Left colon (tissue), 2 donors: ENCODE data around the gene PRR7. TPM values are rescaled to one million over a fixed set of nuclear protein-coding genes. Genes with fewer than 3 reads are reported as not detected.
"Not testable (repeated sequence)": the region's sequence is repeated elsewhere in the genome, so short reads cannot be mapped to it uniquely, and the experiment has no call there.

Experiments used
- ATAC-seq: fragments of 200-7000 bp; cut with Tn5 transposase; one replicate; pipeline ENCODE4 v1.9.1; 2020; ENCODE audit warnings: mild to moderate bottlenecking, moderate library complexity
- DNase-seq, 2 donors: peaks; one replicate each; pipeline ENCODE4 v3.0.0-alpha.2; 2020
- intact Hi-C, 2 donors: fragments of 100-400 bp; cut with DNase I in 1 of 2; cut with micrococcal nuclease in 1 of 2; formaldehyde crosslinking; loops; one replicate each; pipeline versions ENCODE4 v1.11.2 to v1.14.0; 2022; cut with DNase I, micrococcal nuclease
- total RNA-seq, 2 donors: library from RNA; stranded (reverse); fragmentation: NEBNext Ultra II Directional; extraction: Animal tissue kit (Norgen Biotek cat#: 25700); gene quantifications; one replicate each; pipeline ENCODE4 v1.2.1, GENCODE V29; 2021
- donor health status: DM: no; HTN: no; CAD: no.
- donor health status: DM: yes; HTN: yes; CAD: no.

PRR7 gene
- total RNA-seq, 2 donors from 2014 or later = 1.6 to 2.2 TPM

DNA sequence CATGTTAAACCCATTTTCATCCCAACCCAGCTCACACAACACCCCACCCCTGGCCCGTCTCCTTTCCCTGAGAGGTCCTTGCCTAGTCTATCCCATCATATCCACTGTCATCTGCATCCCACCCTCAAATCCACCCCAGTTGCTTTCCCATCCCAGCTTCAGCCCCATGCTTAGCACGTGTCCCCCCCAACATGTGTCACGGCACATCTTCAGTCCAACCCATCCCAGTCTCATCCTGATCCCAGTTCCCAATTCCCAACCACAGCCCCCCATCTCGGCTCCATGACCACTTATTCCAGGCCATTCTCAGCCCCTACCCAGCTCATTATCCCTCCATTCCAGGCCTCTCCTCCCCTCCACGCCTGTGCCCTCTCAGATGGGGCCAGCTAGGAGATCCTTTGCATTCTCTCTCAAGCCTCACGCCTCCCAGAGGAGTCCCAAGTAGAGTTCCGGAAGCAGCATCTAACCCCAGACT, 27.4 kb downstream of the PRR7 start:
- ATAC-seq = no peak
- intact Hi-C loops = no loop called here
- DNase-seq = no peak

DNA sequence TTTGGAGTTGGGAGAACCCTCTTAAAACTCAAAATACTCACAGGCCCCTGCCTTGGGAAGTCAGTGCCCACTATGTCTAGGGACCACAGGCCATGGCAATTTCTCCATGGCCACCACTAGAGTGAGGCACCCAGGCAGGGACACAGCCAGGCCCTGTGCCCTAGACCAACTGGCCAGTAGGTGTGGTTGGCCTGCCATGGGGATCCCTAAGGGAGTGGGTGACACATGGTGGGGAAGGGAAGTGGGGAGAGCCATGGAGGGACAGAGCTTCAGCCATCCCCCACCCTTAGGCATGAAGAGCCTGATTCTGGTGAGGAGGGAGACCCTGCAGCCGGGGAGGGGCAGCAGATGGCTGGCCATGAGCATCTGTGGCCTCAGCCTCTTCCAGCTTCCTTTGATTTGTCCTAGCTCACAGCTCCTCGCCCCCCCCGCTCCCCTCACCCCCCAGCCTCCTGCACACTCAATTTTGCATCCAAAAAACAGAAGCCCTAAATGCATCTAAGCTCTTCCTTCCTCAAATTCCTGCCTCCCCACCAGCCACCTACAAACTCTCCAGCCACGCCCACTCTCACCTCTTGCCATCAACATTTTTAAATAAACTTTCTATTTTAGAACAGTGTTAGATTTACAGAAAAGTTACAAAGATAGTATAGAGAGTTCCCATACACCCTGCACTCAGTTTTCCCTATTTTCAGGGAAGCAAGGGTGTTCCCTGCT, 28.4 kb downstream of the PRR7 start:
- intact Hi-C loops = no loop called here
- no peak for ATAC-seq
- DNase-seq = no peak

DNA sequence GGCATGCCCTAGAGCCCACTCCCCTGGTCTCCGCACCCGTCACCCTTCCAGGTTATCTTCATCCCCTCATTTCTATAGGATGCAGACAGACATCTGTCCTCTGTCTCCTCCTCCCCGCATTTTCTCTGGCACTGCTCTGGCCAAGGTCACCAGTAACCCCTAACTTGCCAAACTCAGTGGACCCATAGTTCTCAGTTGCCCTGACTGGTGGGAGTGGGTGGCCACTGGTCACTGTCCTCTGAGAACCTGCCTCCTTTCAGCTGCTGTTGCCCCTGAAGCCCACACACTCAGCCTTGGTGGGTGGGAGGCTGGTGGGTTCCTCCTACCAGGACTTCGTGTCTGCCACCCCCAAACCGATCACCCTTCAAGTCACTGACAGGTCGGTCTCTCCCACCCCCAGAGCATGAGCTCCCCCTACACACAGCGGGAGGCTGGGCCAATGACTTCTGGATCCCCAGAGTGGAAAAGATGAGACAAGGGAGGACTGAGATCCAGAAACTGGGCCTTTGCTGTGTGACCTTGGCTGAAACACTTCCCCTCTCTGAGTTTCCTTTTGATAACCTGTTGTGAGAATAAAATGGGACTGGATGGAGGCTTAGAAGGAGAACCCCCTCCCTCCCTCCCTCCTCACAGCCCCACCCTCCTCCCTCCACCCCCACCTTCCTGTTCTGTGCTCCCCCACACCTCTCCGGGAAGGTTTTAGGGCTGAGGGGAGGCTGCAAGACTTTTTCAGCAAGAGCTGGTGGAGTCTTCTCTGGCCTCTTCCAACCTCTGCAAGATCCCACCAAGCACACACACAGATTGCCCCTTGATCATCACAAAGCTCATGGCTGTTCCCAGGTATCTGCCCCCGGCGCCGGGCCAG, 29.2 kb downstream of the PRR7 start:
- no peak for ATAC-seq
- no peak for DNase-seq
- intact Hi-C loops = no loop called here

DNA sequence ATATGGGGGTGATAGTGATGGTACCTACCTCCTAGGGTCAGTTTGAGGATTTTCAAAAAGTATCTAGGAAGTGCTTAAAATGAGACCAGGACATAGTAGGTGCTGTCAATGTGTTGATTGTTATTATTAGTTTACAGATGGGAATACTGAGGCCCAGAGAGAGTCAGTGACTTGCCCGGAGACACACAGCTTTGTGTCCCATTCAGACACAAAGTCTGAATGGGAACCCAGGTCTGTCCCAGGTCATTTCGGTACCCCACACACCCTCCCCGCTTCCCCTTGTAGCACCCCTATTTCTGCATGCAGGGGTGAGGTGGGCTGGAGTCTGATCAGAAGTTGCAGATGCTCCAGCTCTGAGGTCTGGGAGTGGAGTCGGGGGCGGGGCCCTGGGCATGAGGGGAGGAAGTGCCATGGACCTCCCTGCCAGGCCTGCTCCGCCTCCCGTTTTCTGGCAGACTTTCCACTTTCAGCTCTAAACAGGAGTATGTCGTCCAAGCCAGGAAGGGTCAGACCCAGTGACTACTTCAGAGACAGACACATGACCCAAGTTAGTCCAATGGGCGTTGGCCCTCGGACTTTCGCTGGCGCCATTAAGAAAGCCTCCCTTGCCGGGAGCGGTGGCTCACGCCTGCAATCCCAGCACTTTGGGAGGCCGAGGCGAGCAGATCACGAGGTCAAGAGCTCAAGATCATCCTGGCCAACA, 30.1 kb downstream of the PRR7 start:
- DNase-seq (peak in 1 of 2 donors; percentile 75), ATAC-seq (no peak)
- intact Hi-C loops = no loop called here

DNA sequence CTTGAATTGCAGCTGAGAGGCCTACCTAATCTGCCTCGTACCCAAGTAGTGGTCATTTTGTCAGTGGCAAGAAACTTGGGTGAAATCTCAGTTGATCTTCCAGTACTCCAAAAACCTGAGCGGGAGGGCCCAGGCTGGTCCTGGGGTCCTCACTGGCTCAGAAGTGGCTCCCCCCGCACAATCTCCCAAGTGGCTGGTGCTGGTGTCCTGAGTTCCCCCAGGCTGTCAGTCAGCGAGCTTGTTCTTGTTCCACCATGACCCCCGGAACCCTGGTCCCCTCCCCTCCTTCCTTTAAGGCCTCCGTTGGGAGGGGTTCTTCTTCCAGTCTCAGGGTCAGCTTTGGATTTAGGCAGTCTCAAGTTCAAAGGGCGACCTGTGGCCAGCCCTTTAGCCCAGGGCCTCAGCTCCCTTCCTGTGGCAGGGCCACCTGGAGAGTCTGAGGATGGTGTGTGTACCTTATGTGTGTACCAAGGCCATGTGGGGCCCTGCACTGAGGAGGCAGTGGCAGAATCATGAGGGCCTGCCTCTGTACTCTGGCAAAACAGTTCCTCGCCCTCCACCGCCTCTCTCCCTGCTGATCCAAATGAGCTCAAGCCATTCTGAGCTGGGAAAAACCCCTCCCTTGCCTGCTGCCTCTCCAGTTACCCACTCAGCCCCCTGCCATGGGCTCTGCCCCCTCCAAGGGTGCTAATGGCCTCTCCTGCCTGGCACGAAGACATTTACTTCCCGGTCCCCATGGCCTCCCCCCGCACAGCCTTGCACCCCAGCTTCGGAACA, 31.3 kb downstream of the PRR7 start:
- ATAC-seq (no peak), DNase-seq (no peak)
- intact Hi-C loops = no loop called here

DNA sequence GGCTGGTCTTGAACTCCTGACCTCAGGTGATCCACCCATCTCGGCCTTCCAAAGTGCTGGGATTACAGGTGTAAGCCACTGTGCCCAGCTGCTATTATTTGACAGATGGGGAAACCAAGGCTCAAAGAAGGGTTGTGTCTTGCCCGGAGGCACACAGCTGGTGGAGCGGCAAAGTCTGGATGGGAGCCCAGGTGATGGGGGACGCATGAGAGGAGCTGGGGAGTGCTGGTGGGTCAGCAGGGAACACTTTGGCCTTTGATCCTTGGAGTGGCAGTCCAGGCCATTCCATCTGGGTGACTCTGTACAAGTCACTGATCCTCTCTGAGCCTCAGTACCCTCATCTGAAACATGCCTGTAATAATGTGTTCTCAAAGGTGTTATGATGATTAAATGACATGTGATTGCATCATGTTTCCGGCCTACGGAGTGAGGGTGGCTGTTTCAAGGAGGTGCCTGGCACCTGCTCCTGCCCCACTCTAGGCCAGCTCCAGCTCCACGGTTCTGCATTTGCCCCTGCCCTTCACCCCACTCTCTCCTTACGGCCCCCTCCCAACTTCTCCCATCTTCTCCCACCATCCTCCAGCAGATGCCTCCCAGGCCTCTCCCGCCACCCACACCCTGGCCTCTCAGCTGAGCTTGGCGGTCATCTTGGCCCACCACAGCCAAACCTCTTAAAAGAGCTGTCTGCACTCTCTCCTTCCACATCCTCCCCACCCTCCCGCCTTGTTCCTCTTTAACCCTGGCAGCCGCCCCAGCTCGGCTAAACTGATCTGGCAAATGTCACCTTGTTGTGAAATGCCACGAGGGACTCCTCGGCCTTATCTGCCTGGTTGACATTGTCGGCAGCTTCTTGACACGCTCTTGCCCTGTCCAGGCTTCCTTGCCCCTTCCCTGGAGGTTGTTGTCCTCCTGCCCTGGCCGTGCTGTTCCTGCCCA, 32.4 kb downstream of the PRR7 start:
- ATAC-seq = peak; percentile 31
- intact Hi-C loops = no loop called here
- peak in 1 of 2 donors; percentile 82 for DNase-seq

DNA sequence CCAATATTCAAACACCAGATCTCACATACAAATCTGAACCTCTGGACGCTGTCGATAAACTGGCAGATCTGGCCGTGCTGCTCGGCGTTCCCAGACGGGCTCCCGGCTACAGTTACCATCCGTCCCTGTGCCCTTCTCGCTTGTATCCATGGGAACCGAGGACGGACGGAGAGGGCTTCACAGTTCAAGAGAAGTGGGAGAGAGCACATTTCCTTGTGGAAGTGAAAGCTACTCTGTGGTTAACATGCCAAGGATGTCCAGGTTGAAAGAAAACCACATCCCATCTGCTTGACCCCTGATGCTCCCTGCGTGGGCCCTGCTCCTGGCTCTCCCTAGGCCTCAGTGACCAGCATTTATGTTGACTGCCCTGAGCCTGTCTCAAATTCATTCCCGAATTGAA, 33.2 kb downstream of the PRR7 start:
- no peak for ATAC-seq
- intact Hi-C loops = no loop called here
- no peak for DNase-seq

DNA sequence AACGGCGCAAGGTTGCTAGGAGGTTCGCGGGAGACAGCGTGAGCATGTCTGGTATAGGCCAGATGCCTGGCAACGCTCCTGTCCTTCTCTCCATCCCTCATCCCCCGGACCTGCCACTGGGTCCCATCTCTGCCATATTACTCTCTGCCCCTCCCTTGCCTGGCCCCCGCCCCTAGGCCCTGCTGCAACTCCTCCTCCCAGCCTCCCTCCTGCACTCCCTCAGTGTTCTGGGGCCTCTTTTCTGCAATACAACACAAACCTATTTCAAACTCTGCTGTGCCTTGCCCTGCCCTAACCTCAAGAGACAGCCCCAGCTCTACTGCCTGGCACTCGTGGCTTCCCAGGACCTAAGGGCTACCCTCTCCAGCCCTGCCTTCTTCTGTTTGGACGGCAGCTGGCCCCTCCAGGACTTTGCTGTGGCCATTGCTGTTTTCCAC, 35.8 kb downstream of the PRR7 start:
- intact Hi-C loops = no loop called here
- ATAC-seq (no peak), DNase-seq (no peak)

DNA sequence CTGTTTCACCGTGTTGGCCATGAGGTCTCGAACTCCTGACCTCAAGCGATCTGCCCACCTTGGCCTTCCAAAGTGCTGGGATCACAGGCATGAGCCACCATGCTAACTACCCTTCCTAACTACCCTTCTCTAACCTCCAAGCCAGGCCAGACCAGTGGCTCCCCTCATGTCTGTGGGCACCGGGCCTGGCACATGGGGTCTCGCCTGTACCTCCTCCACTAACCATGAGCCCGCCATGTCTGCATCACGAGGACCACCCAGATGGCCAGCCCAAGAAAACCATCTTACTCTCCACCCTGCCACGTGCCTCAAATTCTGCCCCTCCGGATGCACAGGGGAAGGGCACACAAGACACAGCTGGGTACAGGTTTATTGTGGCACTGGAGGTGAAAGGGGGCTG, 36.4 kb downstream of the PRR7 start:
- no peak for ATAC-seq
- no peak for DNase-seq
- intact Hi-C loops = no loop called here

DNA sequence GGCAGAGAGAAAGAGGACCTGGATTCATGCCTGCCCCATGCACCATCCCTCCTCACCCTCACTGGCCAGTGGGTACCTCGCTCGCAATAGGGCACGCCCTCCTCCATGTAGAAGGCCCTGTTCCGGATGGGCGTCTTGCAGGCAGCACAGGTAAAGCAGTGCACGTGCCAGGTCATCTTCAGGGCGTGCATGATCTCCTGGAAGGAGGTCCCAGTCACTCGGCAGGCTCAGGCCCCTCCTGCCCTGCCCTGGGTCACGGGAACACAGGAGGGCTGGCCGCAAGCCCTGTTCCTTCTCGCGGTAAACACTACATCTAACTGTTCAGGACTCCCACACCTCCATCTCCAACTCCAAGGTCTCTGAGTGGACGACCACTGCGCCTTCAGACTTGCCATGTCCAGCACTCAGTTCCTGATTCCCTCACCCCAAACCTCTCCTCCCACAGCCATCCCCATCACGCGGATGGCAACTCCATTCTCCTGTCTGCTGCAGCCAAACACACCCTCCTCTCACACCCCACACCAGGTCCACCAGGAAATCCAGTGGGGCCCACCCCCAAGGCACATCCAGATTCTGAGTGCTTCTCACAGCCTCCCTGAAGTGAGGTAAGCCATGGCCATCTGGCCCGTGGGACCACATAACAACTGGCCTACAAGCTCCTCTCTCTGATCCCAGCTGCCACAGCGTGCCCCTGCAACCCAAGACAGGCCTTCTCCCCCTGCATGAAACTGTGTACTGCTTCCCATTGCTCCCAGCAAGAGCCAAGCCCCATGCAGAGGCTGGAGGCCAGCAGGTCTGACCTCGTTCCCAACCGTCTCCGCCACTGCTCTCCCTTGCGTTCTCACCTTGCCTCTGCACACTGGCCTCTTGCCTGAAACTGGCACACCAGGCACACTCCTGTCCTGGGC, 37.6 kb downstream of the PRR7 start:
- intact Hi-C loops = no loop called here
- ATAC-seq (no peak), DNase-seq (no peak)

DNA sequence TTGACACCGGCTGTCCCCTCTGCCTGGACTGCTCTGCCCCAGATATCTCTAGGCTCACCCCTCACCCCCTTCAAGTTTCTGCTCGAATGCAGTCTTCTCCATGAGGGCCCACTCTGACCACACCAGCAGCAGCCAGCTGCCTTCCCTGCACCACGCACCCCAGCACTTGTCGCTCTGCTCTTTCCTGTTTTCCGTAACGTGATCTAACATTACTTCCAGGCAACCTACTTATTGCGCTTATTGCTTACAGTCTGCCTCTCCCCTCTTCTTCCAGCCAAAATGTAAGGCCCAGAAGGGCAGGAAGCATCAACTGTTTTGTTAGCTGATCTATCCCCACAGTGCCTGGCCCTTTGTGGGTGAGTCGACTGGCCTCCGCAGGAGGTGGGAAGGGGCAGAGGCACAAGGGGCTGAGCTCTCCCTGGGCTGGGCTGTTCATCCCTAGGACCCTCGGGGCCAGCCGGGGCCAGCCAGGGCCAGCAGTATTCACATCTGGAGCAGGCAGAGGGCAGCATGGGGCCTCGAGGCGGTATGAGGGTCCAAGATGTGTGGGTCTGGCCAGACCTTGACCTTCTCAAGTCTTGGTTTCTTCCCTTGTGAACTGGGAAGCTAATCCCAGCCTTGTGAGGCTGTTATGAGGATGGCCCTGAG, 38.4 kb downstream of the PRR7 start:
- ATAC-seq (no peak), DNase-seq (no peak)
- intact Hi-C loops = no loop called here

DNA sequence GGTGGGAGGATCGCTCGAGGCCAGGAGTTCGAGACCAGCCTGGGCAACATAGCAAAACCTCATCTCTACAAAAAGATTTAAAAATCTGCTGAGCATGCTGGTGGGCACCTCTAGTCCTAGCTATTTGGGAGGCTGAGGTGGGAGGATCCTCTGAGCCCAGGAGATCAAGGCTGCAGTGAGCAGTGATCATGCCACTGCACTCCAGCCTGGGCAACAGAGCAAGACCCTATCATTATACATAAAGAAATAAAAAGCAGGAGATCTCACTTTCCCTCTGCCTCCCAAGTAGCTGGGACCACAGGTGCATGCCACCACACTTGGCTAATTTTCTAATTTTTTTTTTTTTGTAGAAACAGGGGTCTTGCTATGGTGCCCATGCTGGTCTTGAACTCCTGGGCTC, 39.1 kb downstream of the PRR7 start:
- DNase-seq, intact Hi-C loops, ATAC-seq: not testable (repeated sequence)

DNA sequence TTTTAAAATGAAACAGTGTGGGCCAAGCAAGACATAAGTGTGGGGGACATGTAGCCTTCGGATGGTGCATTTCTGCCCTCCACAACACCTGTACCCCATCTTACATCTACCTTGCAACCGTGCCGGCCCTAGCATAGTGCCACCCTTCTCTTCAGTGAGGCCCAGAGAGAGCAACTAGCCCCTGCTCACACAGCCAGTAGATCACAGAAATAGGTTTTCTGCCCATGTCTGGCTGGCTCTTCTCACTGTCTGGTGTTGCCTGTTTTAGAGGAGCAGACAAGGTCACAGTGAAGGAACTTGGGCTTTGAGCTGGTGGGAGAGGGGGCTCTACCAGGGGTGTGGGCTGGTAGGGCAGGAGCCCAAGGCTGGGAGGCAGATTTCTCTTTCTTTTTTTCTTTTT, 39.6 kb downstream of the PRR7 start:
- ATAC-seq (no peak), DNase-seq (no peak)
- intact Hi-C loops = no loop called here

DNA sequence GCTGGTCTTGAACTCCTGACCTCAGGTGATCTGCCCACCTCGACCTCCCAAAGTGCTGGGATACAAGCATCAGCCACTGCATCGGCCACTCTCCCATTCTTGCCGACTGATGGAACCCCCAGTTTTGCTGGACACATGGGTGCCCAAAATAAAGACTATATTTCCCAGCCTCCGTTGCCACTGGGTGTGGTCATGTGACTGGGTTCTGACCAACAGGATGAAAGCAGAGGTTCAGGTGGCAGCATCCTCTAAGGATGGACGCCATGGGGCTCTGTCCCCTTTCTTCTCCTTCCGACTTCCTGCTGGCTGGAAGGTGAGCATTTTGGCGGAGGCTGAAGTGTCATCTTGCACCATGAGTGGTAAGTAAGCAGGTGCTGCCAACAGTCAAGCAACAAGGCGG, 40.5 kb downstream of the PRR7 start:
- DNase-seq (no peak), ATAC-seq (no peak)
- intact Hi-C loops = no loop called here

DNA sequence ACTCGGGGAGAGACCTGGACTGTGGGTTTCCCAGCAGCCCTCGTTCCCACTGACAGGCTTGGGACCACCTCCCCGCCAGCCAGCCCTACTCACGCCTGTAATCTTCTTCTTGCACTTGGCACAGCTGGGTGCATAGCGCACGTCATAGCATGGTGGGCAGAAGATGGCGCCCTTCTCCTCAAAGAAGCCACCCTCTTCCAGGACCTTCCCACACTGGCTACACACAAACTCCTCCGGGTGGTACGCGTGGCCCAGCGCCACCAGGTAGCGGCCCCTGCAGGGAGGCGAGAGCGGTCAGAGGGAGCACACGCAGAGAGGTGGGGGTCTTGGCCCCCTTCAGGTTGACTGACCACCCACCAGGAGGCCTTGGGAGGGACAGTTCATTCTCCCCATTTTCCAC, 41.4 kb downstream of the PRR7 start:
- ATAC-seq = no peak
- intact Hi-C loops = no loop called here
- DNase-seq = no peak

DNA sequence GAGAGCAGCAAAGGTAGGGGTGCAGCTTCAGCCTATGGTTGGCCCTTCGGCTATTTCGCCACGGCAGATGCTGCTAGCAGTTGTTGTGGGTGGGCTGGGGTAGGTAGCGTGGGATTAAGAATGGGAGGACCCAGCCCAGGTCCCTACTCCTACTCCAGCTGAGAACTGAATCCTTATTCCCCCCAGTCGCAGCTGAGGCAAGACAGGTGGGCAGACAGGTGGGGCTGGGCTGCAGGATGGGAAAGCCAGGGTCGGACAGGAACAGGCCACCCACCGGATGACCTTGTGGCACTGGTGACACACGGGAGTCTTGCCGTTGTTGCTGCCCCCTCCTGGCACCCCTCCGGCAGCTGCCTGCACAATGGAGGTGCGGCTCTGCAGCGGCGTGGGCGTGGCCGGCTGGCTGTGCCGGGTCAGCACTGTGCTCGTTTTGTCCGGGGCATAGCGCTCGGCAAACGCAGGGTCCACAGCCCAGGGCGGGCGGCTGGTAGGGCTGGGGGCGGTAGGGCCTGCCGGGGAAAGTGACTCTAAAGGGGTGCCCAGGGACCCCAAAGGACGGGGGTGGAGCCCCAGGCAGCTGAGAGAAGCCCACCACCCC, 42.6 kb downstream of the PRR7 start:
- peak; percentile 79 for ATAC-seq
- peak in 1 of 2 donors; percentile 78 for DNase-seq
- intact Hi-C loops = no loop called here
